Fibroblast of lung (primary cell): Measurements from ENCODE around the gene JTB. TPM values are rescaled to one million over a fixed set of nuclear protein-coding genes. Genes with fewer than 3 reads are reported as not detected.

ENCODE experiments used
- DNase-seq, 2 donors: peaks; one replicate each; pipeline versions ENCODE4 v3.0.0 to v3.0.0-alpha.2; 2010; ENCODE audit warnings: low read depth in 2 of 2
- H2AFZ ChIP-seq: 2 replicates; pipeline ENCODE4 v1.5.1; 2012; ENCODE audit warnings: low read length, control low read depth, inconsistent platforms
- H3K27ac ChIP-seq: 2 replicates; pipeline ENCODE4 v1.5.1; 2011; ENCODE audit warnings: low read length, control low read depth; ENCODE audit not compliant: insufficient read depth
- H3K27me3 ChIP-seq: 2 replicates; pipeline ENCODE4 v1.5.1; 2011; ENCODE audit warnings: mild to moderate bottlenecking, low read length; ENCODE audit not compliant: control insufficient read depth, insufficient read depth
- H3K36me3 ChIP-seq: 2 replicates; pipeline ENCODE4 v1.5.1; 2011; ENCODE audit warnings: low read length; ENCODE audit not compliant: control insufficient read depth, insufficient read depth
- H3K4me1 ChIP-seq: 2 replicates; pipeline ENCODE4 v1.5.1; 2011; ENCODE audit warnings: low read length; ENCODE audit not compliant: control insufficient read depth, insufficient read depth; ENCODE audit errors: extremely low read depth
- H3K4me2 ChIP-seq: 2 replicates; pipeline ENCODE4 v1.5.1; 2011; ENCODE audit warnings: low read length, control low read depth; ENCODE audit not compliant: insufficient read depth; ENCODE audit errors: extremely low read depth
- H3K4me3 ChIP-seq, 4 experiments: fragments of 200-600 bp in 1 of 4; sonication (generic) in 1 of 4; replicated peaks in 1 of 4; 2 replicates each; pipeline ENCODE4 v1.5.1; 2011 to 2016; ENCODE audit warnings: low read length in 4 of 4, low read depth in 3 of 4, mild to moderate bottlenecking in 3 of 4, control low read depth in 2 of 4, inconsistent platforms in 1 of 4, mixed read lengths in 1 of 4; ENCODE audit not compliant: insufficient read depth in 1 of 4; ENCODE audit errors: control extremely low read depth in 1 of 4
- H3K79me2 ChIP-seq: 2 replicates; pipeline ENCODE4 v1.5.1; 2012; ENCODE audit warnings: mild to moderate bottlenecking, low read length, inconsistent platforms; ENCODE audit not compliant: control insufficient read depth, insufficient read depth
- H3K9ac ChIP-seq: 2 replicates; pipeline ENCODE4 v1.5.1; 2011; ENCODE audit warnings: mild to moderate bottlenecking, low read length, control low read depth; ENCODE audit not compliant: insufficient read depth
- H3K9me3 ChIP-seq: 2 replicates; pipeline ENCODE4 v1.5.1; 2012; ENCODE audit warnings: low read depth, low read length; ENCODE audit not compliant: control insufficient read depth, insufficient read depth
- H4K20me1 ChIP-seq: 2 replicates; pipeline ENCODE4 v1.5.1; 2011; ENCODE audit warnings: low read length; ENCODE audit not compliant: control insufficient read depth, insufficient read depth; ENCODE audit errors: extremely low read depth
- CTCF ChIP-seq, 2 donors: IDR thresholded peaks in 1 of 2; conservative IDR thresholded peaks in 1 of 2; 1 replicate in 1 of 2; 2 replicates in 1 of 2; pipeline ENCODE4 v1.5.1; 2011 to 2012; ENCODE audit warnings: low read length in 2 of 2, control low read depth in 1 of 2, inconsistent platforms in 1 of 2, low read depth in 1 of 2, mild to moderate bottlenecking in 1 of 2
- EZH2 ChIP-seq: IDR thresholded peaks from 2 replicates; pipeline ENCODE4 v1.5.1; 2012; ENCODE audit warnings: low read length, control low read depth, mild to moderate bottlenecking; ENCODE audit errors: missing control alignments
- polyA plus RNA-seq, 2 donors: library from polyadenylated mRNA; depleted of rRNA in 1 of 2; stranded (reverse) in 1 of 2; unstranded in 1 of 2; fragments of >200 nt; gene quantifications; 2 replicates each; pipeline ENCODE4 v1.2.1, GENCODE V29; 2011 to 2012; ENCODE audit warnings: missing spikeins in 1 of 2
- total RNA-seq: library from RNA; depleted of rRNA; stranded (reverse); fragments of >200 nt; gene quantifications from 2 replicates; pipeline ENCODE4 v1.2.1, GENCODE V29; 2014

JTB gene
- total and polyA plus RNA-seq, 2 donors (not counting 1 experiment from before 2014, with no cell fraction given): 98.9 to 123 TPM

GRCh38 chr1:153942766-153943549 is 34.5 kb downstream of the JTB start:
- Histone ChIP-seq H3K4me3 (no peak overlapping the region), H3K36me3 (peaks cover 15% of the 10 kb centered on the region), H3K27me3 (no peaks in the 10 kb centered on the region), H3K9me3 (no peaks in the 10 kb centered on the region), H2AFZ (no peak overlapping the region), H4K20me1 (no peaks in the 10 kb centered on the region), H3K4me2 (no peak overlapping the region), H3K79me2 (peaks cover 15% of the 10 kb centered on the region), H3K4me1 (peaks cover 4% of the 10 kb centered on the region), H3K27ac (no peak overlapping the region), H3K9ac (no peak overlapping the region)
- TF ChIP-seq CTCF (conservative IDR thresholded peaks at IDR 0.05 in 1 of 2, IDR thresholded peaks at IDR 0.05 in 1 of 2; ENCODE audit: low read depth in 1 of 2, low read length in 2 of 2): no peak
- no peak for TF ChIP-seq EZH2
- DNase-seq: no peak

- Histone ChIP-seq H3K36me3 (peaks cover 18% of the 10 kb centered on the region), H3K9ac (no peak overlapping the region), H3K9me3 (no peaks in the 10 kb centered on the region), H3K4me3 (no peak overlapping the region), H4K20me1 (no peaks in the 10 kb centered on the region), H3K4me1 (peaks cover 4% of the 10 kb centered on the region), H3K27me3 (no peaks in the 10 kb centered on the region), H3K27ac (no peak overlapping the region), H3K4me2 (no peak overlapping the region), H2AFZ (no peak overlapping the region), H3K79me2 (peaks cover 15% of the 10 kb centered on the region)
- TF ChIP-seq CTCF (conservative IDR thresholded peaks at IDR 0.05 in 1 of 2, IDR thresholded peaks at IDR 0.05 in 1 of 2; ENCODE audit: low read depth in 1 of 2, low read length in 2 of 2) (no peak), EZH2 (no peak)
- no peak for DNase-seq
These were observed 35.4 kb downstream of the JTB start for GRCh38 chr1:153941826-153942725.

- H3K27ac ChIP-seq: no peak overlapping the region
- no peaks in the 10 kb centered on the region for H3K27me3 ChIP-seq
- no peaks in the 10 kb centered on the region for H3K9me3 ChIP-seq
- H3K79me2 ChIP-seq: peaks cover 15% of the 10 kb centered on the region
- no peak overlapping the region for H3K4me3 ChIP-seq
- H3K4me2 ChIP-seq: no peak overlapping the region
- TF ChIP-seq CTCF (conservative IDR thresholded peaks at IDR 0.05 in 1 of 2, IDR thresholded peaks at IDR 0.05 in 1 of 2; ENCODE audit: low read depth in 1 of 2, low read length in 2 of 2) (no peak), EZH2 (no peak)
- H3K36me3 ChIP-seq: peaks cover 25% of the 10 kb centered on the region
- H2AFZ ChIP-seq: no peak overlapping the region
- no peaks in the 10 kb centered on the region for H4K20me1 ChIP-seq
- H3K9ac ChIP-seq: no peak overlapping the region
- peaks cover 4% of the 10 kb centered on the region for H3K4me1 ChIP-seq
- no peak for DNase-seq
These were observed 36.7 kb downstream of the JTB start for GRCh38 chr1:153940756-153941155.
